Measurements from ENCODE around the gene SLC13A3.

SLC13A3 gene

DNA sequence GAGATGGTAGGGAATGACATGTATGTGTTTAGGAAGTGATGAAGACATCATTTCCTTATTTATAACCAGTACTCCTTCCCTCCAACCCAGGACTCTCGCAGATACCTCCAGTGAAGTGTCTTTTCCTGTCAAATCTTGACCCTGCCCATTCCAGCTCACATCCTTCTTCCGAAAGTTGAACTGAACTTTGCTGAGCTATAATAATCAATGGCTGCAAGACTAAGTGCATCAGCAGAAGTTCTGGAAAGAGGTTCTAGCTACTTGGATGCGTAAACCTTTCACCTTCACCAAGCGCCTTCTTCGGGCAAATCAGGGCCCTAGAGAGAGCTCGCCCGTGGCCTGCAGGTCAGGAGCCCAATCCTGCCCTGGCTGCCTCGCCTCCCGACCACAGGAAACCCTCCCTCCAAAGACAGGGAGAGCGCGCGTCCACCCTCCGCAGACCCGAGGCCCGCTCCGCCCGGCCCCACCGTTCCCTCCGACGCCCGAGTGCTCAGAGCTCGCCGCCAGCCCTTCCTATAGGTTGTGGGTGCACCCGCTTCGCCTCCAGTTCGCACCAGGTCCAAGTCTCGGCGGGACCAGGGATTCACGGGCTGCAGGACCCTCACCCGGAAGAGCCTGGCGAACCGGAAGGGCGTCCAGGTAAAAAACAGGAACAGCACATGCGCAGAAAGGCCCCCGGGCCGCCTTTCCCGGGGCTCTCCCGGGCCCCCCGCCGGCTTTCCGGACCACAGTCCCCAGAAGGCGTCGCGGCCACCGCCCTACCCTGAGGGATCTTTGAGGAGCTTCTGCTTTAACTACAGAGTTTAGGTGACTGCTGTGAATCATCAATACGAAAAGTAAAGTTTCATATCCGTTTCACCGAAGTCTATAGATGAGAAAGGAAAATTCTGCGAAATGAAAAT is 138.1 kb downstream of the SLC13A3 start, which contains the start of gene ZNF334:
ZNF334 (minus strand) TSS at position 617 of the 902 bp plus-strand sequence. CDS start 1,457 bp downstream, outside the sequence.
- no peaks in the 10 kb centered on the region for H3K9me3 ChIP-seq (ENCODE audit: control insufficient read depth, low read length)
- H3K4me1 ChIP-seq (ENCODE audit: control insufficient read depth, insufficient read depth, low read length), result no peaks in the 10 kb centered on the region
- peak within 1 kb of the TSS; percentile 8 for H3K27ac ChIP-seq (ENCODE audit: insufficient read depth, low read depth, low read length, poor library complexity, severe bottlenecking)
- WGBS, 2 experiments, result 3 to 4% methylated on average over 49 of the region's 49 CpGs
- peak within 1 kb of the TSS; percentile 80 for H3K4me3 ChIP-seq (ENCODE audit: insufficient read depth, low read depth, low read length)
- H3K36me3 ChIP-seq (ENCODE audit: control insufficient read depth, insufficient read depth, low read length), result peaks cover 17% of the 10 kb centered on the region
- peaks cover 4% of the 10 kb centered on the region for H3K27me3 ChIP-seq (ENCODE audit: control insufficient read depth, insufficient read depth, low read length, poor library complexity, severe bottlenecking)

DNA sequence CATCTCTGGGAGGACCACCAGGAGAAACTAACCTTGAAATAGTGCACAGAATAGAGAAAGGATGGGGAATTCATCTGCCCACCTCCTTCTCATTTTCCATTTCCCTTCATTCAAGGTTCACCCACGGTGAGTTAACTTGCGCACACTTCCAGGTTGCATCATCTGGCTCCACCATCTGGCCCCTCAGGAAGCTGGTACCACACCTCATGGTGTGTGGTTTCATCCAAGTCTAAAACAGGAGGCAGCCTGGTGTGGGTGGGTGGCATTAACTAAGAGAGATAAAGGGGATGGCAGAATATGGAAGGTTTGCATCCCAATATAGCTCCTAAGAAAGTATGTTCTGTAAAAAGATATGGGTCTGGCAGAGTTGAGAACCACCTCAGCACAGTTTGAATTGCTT is 141.7 kb downstream of the SLC13A3 start:
- H3K27ac ChIP-seq (ENCODE audit: insufficient read depth, low read depth, low read length, poor library complexity, severe bottlenecking), result no peak overlapping the region
- 95 to 100% methylated on average over 2 of the region's 2 CpGs for whole genome bisulfite sequencing, 2 experiments
- H3K4me3 ChIP-seq (ENCODE audit: insufficient read depth, low read depth, low read length), result no peak overlapping the region
- no peaks in the 10 kb centered on the region for H3K4me1 ChIP-seq (ENCODE audit: control insufficient read depth, insufficient read depth, low read length)
- H3K9me3 ChIP-seq (ENCODE audit: control insufficient read depth, low read length), result no peaks in the 10 kb centered on the region
- H3K36me3 ChIP-seq (ENCODE audit: control insufficient read depth, insufficient read depth, low read length), result peaks cover 36% of the 10 kb centered on the region
- H3K27me3 ChIP-seq (ENCODE audit: control insufficient read depth, insufficient read depth, low read length, poor library complexity, severe bottlenecking), result no peaks in the 10 kb centered on the region
